ENCODE results near the gene UXS1.
"Not testable (repeated sequence)": the region's sequence is repeated elsewhere in the genome, so short reads cannot be mapped to it uniquely, and the experiment has no call there.

UXS1 gene

DNA sequence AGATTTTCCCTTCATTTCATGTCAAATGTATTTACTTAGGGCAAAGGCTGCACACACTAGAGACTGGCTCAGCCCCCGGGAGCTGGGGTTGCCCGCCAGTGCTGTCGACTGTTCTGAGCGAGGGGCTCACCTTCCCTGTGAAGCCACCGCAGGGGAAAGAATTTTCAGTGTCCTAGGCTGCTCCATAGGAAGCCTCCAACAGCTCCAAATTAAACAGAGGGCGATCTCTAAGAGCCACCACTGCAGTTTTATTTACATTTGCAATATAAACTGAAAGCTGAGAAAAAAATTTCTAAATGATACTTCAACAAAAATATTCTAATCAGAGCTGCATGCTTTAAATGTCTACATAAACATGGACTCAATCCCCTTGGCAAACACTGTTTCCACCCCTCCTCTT is 54.0 kb downstream of the UXS1 start:
- no peak overlapping the region for H3K4me3 Mint-ChIP-seq
- H3K27me3 Mint-ChIP-seq: no peaks in the 10 kb centered on the region
- peaks cover 62% of the 10 kb centered on the region for H3K36me3 Mint-ChIP-seq (ENCODE audit: low read depth)
- DNase-seq: no peak
- H3K4me1 Mint-ChIP-seq (ENCODE audit: low read depth): peaks cover 68% of the 10 kb centered on the region
- H3K9me3 Mint-ChIP-seq: no peaks in the 10 kb centered on the region
- peak overlapping the region; percentile 92 for H3K27ac Mint-ChIP-seq

GRCh38 chr2:106139238-106139935 is 54.7 kb downstream of the UXS1 start:
- H3K27me3 Mint-ChIP-seq: no peaks in the 10 kb centered on the region
- peaks cover 54% of the 10 kb centered on the region for H3K36me3 Mint-ChIP-seq (ENCODE audit: low read depth)
- H3K4me3 Mint-ChIP-seq: peak overlapping the region; percentile 75
- no peaks in the 10 kb centered on the region for H3K9me3 Mint-ChIP-seq
- no peak for DNase-seq
- peaks cover 61% of the 10 kb centered on the region for H3K4me1 Mint-ChIP-seq (ENCODE audit: low read depth)
- peak overlapping the region; percentile 92 for H3K27ac Mint-ChIP-seq

GRCh38 chr2:106138543-106139237 is 55.4 kb downstream of the UXS1 start:
- Mint-ChIP-seq H3K27ac (peak overlapping the region; percentile 92), H3K4me3 (peak overlapping the region; percentile 75), H3K9me3 (no peaks in the 10 kb centered on the region), H3K36me3 (ENCODE audit: low read depth) (peaks cover 47% of the 10 kb centered on the region), H3K27me3 (no peaks in the 10 kb centered on the region), H3K4me1 (ENCODE audit: low read depth) (peaks cover 54% of the 10 kb centered on the region)
- no peak for DNase-seq

DNA sequence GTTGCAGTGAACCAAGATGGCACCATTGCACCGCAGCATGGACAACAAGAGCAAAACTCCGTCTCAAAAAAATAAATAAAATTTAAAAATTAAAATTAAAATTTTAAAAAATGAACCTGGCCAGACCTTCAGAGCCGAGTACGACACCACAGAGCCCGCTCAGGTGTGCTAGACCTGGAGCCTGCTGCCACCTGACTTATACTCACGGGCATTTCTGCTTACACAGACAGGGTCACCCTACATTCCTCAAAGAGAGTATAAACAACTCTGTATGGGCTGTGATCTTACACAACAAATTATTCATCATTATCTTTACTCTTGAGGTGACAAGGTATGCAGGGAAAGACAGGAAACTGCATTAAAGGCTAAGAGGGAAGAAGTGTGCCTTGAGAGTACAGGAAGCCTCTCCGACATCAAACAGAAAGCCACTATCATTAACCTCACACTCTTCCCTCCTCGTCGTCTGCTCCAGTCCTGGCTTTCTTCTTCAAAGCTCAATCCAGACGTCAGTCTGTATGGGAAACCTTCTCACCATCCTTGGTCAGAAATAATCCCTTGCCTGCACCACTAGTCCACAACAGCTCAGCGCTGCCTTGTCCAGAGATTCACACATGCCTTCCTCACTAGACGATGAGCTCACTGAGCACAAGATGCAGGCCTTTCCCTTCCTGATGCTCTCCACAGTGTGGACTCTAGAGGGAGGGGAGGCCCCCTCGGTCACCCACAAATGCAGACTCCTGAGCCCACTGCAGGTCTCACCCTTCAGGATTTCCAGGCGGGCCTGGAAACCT is 56.2 kb downstream of the UXS1 start:
- Mint-ChIP-seq H3K27ac (peak overlapping the region; percentile 92), H3K27me3 (no peaks in the 10 kb centered on the region), H3K9me3 (no peaks in the 10 kb centered on the region), H3K4me3 (peak overlapping the region; percentile 75), H3K4me1 (ENCODE audit: low read depth) (peaks cover 48% of the 10 kb centered on the region), H3K36me3 (ENCODE audit: low read depth) (peaks cover 43% of the 10 kb centered on the region)
- DNase-seq: peak; percentile 49

- Mint-ChIP-seq H3K4me1 (ENCODE audit: low read depth) (peaks cover 33% of the 10 kb centered on the region), H3K36me3 (ENCODE audit: low read depth) (peaks cover 39% of the 10 kb centered on the region)
- not testable (repeated sequence) for H3K9me3 Mint-ChIP-seq, H3K27me3 Mint-ChIP-seq, H3K4me3 Mint-ChIP-seq, DNase-seq, H3K27ac Mint-ChIP-seq
Observed at GRCh38 chr2:106131192-106131591, 62.9 kb downstream of the UXS1 start.

DNA sequence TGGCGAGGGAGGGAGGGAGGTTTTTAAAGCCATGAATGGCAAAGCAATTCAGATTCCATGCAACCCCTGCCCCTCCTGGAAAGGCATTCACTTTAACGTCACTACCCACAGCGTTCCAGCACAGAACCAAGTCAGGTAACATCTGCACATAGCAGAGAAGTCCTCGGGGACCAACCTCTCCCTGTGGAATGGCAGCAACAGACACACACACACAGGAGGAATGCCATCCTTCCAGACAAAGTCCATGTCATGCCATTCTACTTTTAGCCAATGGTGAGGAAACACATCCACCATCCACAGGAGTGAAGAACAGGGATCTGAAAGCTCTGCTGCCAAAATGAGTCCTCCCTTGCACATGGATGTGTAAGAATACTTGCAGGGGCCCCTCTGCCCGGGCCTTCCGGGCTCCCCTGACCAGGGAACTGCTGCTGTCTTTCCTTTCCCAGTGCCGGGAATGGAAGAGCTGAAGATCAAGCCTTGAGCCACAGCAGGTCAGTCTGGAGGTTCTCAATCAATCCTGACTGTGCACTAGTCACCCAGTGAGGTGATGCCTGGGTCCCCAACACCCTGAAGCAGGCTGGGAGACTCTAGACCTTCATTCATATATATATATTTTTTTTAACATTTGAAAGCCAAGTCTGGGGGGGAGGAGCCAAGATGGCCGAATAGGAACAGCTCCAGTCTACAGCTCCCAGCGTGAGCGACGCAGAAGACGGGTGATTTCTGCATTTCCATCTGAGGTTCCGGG is 63.7 kb downstream of the UXS1 start:
- Mint-ChIP-seq H3K4me3 (no peak overlapping the region), H3K4me1 (ENCODE audit: low read depth) (peaks cover 36% of the 10 kb centered on the region), H3K36me3 (ENCODE audit: low read depth) (peaks cover 46% of the 10 kb centered on the region)

GRCh38 chr2:106129592-106129991 is 64.5 kb downstream of the UXS1 start:
- Mint-ChIP-seq H3K27ac (peak overlapping the region; percentile 20), H3K27me3 (no peaks in the 10 kb centered on the region), H3K4me3 (no peak overlapping the region), H3K36me3 (ENCODE audit: low read depth) (peaks cover 54% of the 10 kb centered on the region), H3K9me3 (no peaks in the 10 kb centered on the region), H3K4me1 (ENCODE audit: low read depth) (peaks cover 43% of the 10 kb centered on the region)
- no peak for DNase-seq

More for the DNA sequence above, 63.7 kb downstream of the UXS1 start:
- DNase-seq: no peak
- Mint-ChIP-seq H3K27ac (peak overlapping the region; percentile 33), H3K9me3 (no peaks in the 10 kb centered on the region), H3K27me3 (no peaks in the 10 kb centered on the region)

DNA sequence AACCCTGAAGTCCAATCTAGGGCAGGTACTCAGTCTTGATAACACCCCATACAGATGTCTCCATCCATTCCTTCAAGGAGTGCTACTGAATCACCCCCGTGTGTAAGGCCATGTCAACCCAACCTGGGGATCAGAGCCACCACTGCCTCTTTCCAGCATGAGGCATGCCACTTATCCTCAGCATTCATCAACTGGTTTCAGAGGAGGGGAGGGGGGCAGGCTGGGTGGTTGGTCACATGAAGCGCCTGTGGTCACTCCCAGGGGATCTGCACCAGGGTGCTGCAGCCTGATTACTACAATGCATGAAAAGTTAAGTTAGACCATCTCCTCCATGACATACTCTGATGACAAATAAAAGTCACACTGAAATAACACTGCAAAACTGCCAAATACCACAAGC is 65.0 kb downstream of the UXS1 start:
- Mint-ChIP-seq H3K27me3 (no peaks in the 10 kb centered on the region), H3K4me3 (no peak overlapping the region), H3K36me3 (ENCODE audit: low read depth) (peaks cover 59% of the 10 kb centered on the region), H3K9me3 (no peaks in the 10 kb centered on the region), H3K27ac (peak overlapping the region; percentile 20), H3K4me1 (ENCODE audit: low read depth) (peaks cover 43% of the 10 kb centered on the region)
- DNase-seq: no peak

DNA sequence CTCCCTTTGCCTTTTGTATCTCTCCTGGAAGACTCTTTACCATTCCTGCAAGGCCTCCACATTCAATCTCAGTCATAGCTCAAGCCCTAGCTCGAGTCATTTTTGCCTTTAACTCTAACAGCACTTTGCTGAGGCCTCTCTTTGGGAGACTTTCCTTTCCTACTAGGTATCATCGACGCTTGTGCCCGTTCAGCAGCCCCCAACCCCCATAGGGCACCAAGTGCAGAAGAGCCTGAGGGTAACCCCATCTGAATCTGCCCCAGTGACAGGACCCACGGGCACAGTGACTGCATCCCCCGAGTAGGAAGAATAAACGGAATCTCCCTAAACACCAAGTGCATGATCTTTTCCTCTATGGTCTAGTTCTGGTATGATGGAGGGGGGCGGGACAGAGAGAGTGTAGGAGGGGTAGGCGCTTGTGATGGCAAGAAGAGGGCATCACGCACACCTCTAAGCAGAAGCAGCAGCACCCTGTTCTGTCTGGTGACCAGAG is 66.3 kb downstream of the UXS1 start:
- Mint-ChIP-seq H3K4me3 (no peak overlapping the region), H3K4me1 (ENCODE audit: low read depth) (peaks cover 43% of the 10 kb centered on the region), H3K9me3 (no peaks in the 10 kb centered on the region), H3K27me3 (no peaks in the 10 kb centered on the region), H3K36me3 (ENCODE audit: low read depth) (peaks cover 72% of the 10 kb centered on the region), H3K27ac (peak overlapping the region; percentile 71)
- DNase-seq: no peak

DNA sequence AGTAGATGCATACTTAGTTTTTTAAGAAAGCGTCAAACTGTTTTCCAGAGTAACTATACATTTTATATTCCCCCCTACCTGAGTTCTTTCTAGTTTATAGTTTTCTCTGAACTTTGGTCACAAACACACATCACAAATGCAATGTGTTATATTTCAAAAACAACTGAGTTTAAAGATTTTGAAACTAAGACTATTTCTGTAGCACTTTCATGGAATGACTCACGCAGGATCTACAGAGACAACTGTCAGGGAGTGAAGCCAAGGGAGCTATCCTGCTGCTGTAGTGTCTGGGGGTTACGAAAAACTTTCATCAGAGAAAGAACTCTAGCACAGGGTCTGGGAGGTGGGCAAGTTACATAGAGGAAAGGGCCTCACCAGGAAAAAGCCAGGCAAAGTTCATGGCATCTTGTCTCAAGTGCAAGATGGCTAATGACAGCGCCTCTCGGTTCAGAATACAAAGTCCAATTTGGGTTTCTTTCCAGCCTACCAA is 66.8 kb downstream of the UXS1 start:
- DNase-seq: no peak
- no peaks in the 10 kb centered on the region for H3K27me3 Mint-ChIP-seq
- peaks cover 43% of the 10 kb centered on the region for H3K4me1 Mint-ChIP-seq (ENCODE audit: low read depth)
- H3K36me3 Mint-ChIP-seq (ENCODE audit: low read depth): peaks cover 77% of the 10 kb centered on the region
- H3K27ac Mint-ChIP-seq: peak overlapping the region; percentile 71
- H3K9me3 Mint-ChIP-seq: no peaks in the 10 kb centered on the region
- H3K4me3 Mint-ChIP-seq: no peak overlapping the region

GRCh38 chr2:106126705-106127281 is 67.3 kb downstream of the UXS1 start:
- Mint-ChIP-seq H3K36me3 (ENCODE audit: low read depth) (peaks cover 82% of the 10 kb centered on the region), H3K27me3 (no peaks in the 10 kb centered on the region), H3K4me1 (ENCODE audit: low read depth) (peaks cover 43% of the 10 kb centered on the region), H3K27ac (peak overlapping the region; percentile 71), H3K9me3 (no peaks in the 10 kb centered on the region), H3K4me3 (no peak overlapping the region)
- DNase-seq: no peak

GRCh38 chr2:106126295-106126694 is 67.8 kb downstream of the UXS1 start:
- no peak for DNase-seq
- Mint-ChIP-seq H3K9me3 (no peaks in the 10 kb centered on the region), H3K4me1 (ENCODE audit: low read depth) (peaks cover 43% of the 10 kb centered on the region), H3K27me3 (no peaks in the 10 kb centered on the region), H3K36me3 (ENCODE audit: low read depth) (peaks cover 86% of the 10 kb centered on the region), H3K4me3 (no peak overlapping the region), H3K27ac (peak overlapping the region; percentile 71)

- Mint-ChIP-seq H3K36me3 (ENCODE audit: low read depth) (peaks cover 96% of the 10 kb centered on the region), H3K4me1 (ENCODE audit: low read depth) (peaks cover 38% of the 10 kb centered on the region), H3K9me3 (no peaks in the 10 kb centered on the region), H3K27me3 (no peaks in the 10 kb centered on the region), H3K27ac (peak overlapping the region; percentile 80), H3K4me3 (no peak overlapping the region)
- DNase-seq: no peak
Observed at GRCh38 chr2:106124905-106125549, 69.1 kb downstream of the UXS1 start.

Measured in activated T-cell treated with anti-CD3 and anti-CD28 coated beads, Interleukin-2, amount 50 U/mL, for 24 hours (primary cell).